HG02938 (cell line): ENCODE measurements around the gene AGBL4.

Source experiments
- ATAC-seq: cut with Tn5 transposase; IDR thresholded peaks from one replicate; pipeline ENCODE4 v1.9.1; 2021; ENCODE audit warnings: mild to moderate bottlenecking, moderate library complexity; ENCODE audit not compliant: unreplicated experiment

Gene AGBL4

GRCh38 chr1:48916130-48917069 lies 1107.4 kb downstream of the AGBL4 start:
- ATAC-seq: no peak

- no peak for ATAC-seq
These were observed 1115.1 kb downstream of the AGBL4 start for GRCh38 chr1:48908606-48909005.

DNA sequence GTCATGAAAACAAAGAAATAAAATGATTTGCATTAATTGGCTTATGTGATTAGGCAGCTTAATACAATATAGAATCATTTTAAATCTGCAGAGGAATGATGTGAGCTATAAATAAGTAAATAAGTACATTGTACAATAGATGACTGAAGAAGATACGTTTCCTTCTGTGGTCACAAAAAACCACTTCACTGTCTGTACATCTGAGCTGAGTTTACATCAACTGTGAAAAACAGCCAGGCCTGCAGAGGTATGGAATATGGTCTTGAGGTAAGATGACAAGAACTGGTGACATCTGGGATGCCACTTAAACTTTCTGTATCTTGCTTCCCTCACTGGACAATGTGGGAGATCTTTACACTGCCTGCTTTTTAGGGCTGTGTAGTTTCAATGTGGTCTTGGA lies 1117.0 kb downstream of the AGBL4 start:
- no peak for ATAC-seq

GRCh38 chr1:48906164-48906563 lies 1117.6 kb downstream of the AGBL4 start:
- ATAC-seq: no peak

GRCh38 chr1:48903291-48903690 lies 1120.5 kb downstream of the AGBL4 start:
- no peak for ATAC-seq

GRCh38 chr1:48898894-48899293 lies 1124.9 kb downstream of the AGBL4 start:
- ATAC-seq: no peak

- no peak for ATAC-seq
These were observed 1134.1 kb downstream of the AGBL4 start for GRCh38 chr1:48889615-48890014.

GRCh38 chr1:48889082-48889481 lies 1134.7 kb downstream of the AGBL4 start:
- no peak for ATAC-seq

DNA sequence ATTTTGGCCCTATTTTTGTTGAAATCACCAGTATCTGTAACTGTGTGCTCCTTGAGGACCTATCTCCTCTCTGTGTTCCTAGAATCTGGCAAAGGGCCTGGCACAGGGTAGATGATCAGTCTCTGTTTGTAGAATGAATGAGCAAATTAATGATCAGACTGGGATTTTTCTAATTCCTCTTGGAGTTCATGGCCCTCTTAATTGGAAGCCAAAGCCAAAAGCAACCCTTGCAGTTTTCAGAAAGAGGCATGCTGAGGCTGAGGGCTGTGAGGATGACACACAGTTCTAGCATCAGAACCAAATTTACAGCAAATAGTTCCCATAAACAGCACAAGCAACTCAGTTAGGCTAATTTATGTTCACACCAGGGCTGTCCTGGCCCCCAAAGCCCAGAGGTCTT lies 1136.0 kb downstream of the AGBL4 start:
- ATAC-seq: no peak

DNA sequence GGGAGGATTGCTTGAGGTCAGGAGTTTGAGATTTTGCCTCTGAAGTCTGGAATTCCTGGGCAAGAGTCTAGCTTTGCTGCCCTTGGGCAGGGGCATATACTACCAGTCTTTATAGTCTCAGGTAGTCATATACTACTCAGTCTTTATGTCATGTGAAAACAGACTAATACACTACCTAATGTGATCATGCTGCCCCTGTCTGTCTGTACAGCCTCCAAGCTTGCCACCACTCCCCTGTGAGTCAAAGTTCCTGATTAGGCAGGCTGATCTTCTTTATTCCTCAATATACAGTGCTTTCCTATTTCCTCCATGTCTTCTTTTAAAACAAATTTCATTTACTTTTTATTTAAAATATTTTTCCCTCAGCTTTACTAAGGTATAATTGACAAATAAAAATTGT lies 1141.7 kb downstream of the AGBL4 start:
- ATAC-seq: no peak

DNA sequence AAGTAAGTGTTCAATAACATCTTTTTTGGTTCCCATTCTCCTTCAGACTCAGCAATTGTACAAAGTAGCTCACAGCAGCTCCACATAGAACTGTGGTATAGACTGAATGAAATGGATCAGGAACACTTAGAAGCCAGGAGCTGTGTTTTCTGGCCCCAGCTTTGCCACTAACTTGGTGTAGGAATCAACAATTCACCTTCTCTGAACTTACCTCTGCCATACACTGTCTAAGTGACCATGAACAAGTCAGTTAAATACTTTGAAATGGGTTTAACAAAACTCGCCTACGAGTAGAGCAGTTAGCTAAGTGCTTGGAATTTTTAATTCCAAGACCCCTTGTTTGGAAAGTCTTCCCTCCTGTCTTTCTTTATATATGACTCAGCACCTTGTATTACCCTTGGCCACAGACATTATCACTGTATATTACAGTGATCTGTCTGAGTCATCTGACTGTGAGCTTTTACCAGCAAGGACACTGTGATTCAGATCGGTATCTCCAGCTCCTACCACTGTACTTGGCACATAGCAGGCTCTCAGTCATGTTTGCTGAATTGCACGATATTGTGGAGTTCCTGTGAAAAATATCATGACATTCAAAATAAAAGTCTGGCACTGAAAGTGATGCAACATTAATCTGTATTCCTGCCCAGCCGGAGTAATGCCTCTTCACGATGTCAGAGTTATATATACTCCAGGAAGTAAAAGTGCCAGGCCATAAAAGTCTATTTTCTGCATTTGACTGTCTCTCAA lies 1145.4 kb downstream of the AGBL4 start:
- ATAC-seq: no peak

DNA sequence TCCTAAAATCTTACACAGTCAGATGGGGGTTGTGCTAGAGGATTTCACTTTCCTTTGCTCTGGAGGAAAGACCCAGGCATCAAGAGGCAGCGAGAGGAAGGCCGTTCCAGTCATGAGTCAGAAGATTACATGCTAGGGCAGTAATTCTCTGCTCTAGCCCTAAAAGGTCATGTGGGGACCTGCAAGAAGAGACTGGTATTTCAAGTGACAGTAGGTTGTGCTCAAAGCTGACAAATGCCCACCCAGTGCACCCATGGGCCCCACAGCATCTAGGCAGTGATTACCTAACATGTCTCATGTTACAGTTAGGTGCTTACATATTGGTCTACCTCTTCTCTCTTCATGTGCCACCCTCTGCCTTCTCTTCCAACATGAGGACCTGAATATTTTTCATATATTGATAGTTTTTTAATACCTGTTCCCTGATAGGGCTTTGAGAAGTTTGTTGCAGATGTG lies 1147.4 kb downstream of the AGBL4 start:
- no peak for ATAC-seq

DNA sequence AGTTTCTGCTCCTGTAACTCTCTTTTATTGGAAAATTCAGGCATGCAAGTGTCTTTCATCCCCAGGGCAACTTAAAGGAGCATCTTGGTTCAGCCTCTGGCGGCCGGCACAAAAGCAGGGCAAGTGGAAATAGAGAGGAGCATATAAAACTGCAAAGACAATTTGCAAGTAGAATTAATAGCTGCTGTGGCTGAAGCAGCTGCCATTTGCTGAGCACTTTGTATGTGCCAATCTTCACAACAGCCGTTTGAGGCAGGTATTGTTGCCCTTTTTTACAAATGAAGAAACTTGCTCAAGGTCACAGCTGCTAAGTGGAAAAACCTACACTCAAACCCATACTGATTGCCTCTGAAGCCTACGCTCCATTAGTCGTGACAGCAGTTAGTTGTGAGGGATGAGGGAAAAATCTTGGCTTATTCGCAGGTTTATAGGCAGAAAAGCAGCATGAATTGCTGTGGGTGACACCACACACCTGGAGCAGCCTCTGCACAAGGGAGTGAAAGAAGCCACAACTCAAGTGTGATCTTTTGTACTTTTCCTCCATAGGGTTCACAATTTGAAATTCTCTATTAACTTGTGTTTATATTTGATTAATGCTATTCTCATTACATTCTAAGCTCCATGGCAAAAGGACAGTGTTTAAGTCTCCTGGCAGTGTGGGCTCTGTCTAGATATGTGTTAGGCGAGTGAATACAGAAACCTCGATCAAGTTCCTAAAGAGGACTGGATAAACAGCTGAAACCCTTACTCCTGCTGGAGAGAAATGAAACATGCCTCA lies 1148.0 kb downstream of the AGBL4 start:
- ATAC-seq: no peak

GRCh38 chr1:48873944-48874343 lies 1149.8 kb downstream of the AGBL4 start:
- no peak for ATAC-seq

DNA sequence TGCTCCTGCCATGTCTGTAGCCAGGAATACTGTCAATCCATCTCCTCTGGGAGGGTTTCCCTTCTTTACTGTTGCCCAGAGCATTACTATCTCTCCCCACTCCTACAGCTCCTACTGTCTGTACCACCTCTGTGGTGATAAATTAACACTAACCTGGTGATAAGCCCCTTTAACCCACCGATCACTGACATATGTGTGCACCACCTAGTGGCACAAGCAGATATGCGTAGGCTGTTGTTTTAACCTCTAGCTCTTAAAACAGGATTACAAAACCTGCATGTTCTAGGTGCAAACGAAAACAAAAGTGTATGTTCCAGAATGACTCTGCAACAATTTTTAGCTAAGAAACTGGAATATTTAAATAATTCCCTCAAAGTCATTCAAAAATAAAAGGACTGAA lies 1153.2 kb downstream of the AGBL4 start:
- peak; percentile 75 for ATAC-seq

DNA sequence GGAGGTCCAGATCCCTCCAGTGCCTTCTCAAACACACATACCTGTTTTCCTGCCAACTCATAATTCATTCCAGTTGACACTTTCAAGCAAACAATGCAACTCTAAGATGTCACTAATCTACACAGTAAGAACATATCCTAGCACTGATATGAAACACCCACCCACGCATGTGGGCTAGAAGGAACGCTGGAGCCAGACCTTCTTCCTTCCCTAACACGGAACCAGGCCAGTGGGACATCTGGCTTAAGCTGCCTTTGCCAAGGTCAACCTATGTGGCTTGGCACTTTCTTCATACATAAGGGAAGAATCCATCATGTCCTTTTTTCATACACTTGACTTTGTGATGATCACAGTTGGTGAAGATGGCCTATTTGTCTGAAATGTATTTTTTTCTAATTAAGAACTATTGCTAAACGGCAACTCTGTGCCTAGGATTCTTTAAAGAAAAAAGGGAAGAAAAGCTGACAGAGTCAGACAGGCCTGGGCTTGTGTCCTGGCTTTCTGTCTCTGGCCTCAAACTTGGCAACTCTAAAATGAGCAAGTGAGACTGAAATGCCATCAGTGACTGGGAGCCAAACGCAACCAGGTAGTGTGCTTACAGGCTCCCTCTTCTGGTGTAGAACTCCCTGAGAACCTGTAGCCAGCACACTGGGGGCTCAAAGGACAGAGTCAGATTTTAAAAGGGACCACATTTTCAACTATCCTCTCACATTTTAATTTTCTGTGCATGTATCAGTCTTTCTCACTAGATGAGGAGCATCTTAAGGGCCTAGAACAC lies 1154.4 kb downstream of the AGBL4 start:
- no peak for ATAC-seq

GRCh38 chr1:48864913-48865312 lies 1158.8 kb downstream of the AGBL4 start:
- no peak for ATAC-seq

DNA sequence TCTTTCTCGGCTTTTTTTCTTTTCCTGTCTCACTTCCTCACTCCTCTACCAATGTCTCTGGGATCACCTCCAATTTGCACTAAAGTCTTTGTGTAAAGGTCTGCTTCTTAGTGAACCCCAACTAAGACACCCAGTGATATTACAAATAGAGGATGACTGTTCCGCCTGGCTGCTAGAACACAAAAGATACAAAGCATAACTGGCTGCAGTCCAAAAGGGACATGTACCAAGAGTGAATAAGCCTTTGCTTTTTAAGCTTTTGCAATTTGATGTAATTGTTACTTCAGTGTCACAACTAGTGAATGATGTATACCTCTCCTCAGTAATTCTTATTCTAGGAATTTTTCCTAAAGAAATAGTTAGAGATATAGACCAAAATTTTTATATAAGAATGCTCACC lies 1164.3 kb downstream of the AGBL4 start:
- no peak for ATAC-seq

DNA sequence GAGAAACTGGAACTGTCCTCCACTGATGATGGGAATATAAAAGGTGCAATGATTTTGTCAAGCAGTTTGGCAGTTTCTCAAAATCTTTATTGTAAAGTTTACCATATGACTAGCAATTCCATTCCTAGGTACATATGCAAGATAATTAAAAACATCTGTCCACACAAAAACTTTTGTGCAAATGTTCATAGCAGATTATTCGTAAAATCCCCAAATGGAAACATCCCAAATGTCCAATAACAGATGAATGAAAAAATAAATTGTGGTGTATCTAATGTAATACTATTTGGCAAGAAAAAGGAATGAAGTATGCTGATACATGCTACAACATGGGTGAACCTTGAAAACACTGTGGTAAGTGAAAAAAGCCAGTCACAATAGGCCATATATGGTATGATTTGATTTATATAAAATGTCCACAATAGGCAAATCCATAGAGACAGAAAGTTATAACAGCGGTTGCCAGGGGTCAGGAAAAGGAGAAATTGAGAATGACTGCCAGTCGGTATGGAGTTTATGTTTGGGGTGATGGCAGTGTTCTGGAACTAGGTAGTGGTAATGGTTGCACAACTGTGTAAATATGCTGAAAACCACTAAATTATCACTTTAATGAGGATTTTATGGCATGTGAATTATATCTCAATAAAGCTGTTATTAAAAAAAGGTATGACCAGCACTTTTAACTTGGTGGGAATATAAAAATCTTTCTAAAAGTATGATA lies 1165.4 kb downstream of the AGBL4 start:
- ATAC-seq: no peak

DNA sequence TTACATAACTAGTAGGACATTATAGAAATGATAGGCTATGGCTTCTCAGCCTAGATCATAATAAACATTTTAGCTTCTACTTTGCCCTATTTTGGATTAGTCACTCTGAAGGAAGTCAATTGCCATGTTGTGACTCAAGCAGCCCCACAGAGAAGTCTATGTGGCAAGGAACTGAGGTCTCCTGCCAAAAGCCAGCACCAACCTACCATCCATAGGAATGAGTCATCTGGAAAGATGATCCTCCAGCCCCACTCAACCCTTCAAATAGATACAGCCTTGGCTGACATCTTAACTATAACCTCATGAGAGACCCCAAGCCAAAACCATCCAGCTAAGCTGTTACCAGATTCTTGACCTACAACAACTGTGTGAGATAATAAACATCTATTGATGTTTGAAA lies 1170.7 kb downstream of the AGBL4 start:
- no peak for ATAC-seq
